Osteocyte (in vitro differentiated cells): ENCODE data around the gene SNTB2. TPM values are rescaled to one million over a fixed set of nuclear protein-coding genes. Genes with fewer than 3 reads are reported as not detected.

Source experiments
- DNase-seq: peaks from one replicate; pipeline ENCODE4 v3.0.0; 2021; ENCODE audit warnings: mixed read lengths; ENCODE audit not compliant: unreplicated experiment; ENCODE audit errors: extremely low spot score
- H3K27ac Mint-ChIP-seq: one replicate; pipeline ENCODE4 v1.8.0; 2021; ENCODE audit warnings: mild to moderate bottlenecking, mixed read lengths; ENCODE audit not compliant: unreplicated experiment
- H3K27me3 Mint-ChIP-seq: one replicate; pipeline ENCODE4 v1.8.0; 2021; ENCODE audit warnings: mixed read lengths; ENCODE audit not compliant: unreplicated experiment
- H3K36me3 Mint-ChIP-seq: one replicate; pipeline ENCODE4 v1.8.0; 2021; ENCODE audit warnings: mixed read lengths; ENCODE audit not compliant: unreplicated experiment
- H3K4me1 Mint-ChIP-seq: one replicate; pipeline ENCODE4 v1.8.0; 2021; ENCODE audit warnings: mixed read lengths; ENCODE audit not compliant: unreplicated experiment
- H3K4me3 Mint-ChIP-seq: one replicate; pipeline ENCODE4 v1.8.0; 2021; ENCODE audit warnings: mild to moderate bottlenecking, moderate library complexity, mixed read lengths; ENCODE audit not compliant: unreplicated experiment
- H3K9me3 Mint-ChIP-seq: one replicate; pipeline ENCODE4 v1.8.0; 2021; ENCODE audit warnings: mixed read lengths; ENCODE audit not compliant: unreplicated experiment
- total RNA-seq: library from RNA; stranded (reverse); gene quantifications from 2 replicates; pipeline ENCODE4 v1.2.1, GENCODE V29; 2021
- TF ChIP-seq, protein P1 (sequence below): fragments of 200-600 bp; sonication (generic); IDR thresholded peaks from 2 replicates; pipeline ENCODE4 v1.5.0; 2021; ENCODE audit warnings: antibody characterized with exemption, mild to moderate bottlenecking, moderate library complexity

SNTB2 gene
- total RNA-seq, 1 donor from 2014 or later: 39.6 TPM

DNA sequence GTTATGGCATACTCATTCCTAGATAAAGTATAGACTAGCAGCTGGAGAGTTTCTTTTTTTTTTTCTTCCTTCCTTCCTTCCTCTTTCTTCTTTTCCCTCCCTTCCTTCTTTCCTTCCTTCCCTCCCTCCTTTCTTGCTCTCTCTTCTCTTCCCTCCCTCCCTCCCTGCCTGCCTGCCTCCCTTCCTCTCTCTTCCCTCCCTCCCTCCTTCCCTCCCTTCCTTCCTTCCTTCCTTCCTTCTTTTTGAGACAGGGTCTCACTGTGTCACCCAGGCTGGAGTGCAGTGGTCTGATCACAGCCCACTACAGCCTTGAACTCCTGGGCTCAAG lies 7.0 kb upstream of the SNTB2 start:
- H3K27ac Mint-ChIP-seq: peak overlapping the region; percentile 69
- H3K27me3 Mint-ChIP-seq: no peaks in the 10 kb centered on the region
- no peaks in the 10 kb centered on the region for H3K9me3 Mint-ChIP-seq

DNA sequence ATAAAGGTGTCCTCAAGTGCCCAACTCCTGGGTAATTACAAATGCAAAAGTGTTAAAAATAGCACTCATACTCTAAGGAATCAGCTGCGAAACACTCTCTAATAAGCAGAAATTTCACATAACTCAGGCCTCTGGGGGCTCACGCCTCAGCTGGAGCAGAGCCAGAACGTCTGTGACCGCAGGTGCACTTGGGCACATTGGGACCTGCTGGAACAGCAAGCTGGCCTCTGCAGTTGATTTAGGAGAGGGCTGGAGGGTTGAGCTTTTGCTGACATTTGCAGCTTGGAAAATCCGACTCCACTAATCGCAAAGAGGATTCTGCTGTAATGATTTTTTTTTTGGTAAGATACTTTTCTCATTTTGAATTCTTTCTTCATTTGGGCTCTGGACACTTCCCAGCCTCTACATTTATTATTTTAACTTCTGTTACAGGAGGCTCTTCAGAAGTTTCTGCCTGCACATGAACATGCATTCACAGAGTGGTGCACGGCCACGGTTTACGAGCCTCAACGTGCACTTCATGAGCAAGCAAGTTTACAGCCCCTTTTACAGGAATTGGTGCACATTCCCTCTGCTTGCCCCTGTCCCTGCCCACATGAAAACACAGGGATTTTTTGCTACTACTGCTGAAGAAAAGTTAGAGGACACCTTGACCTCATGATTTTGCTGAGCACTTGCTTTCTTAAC lies 4.1 kb upstream of the SNTB2 start:
- DNase-seq: no peak
- no peak overlapping the region for H3K4me3 Mint-ChIP-seq
- TF ChIP-seq, protein P1, sequence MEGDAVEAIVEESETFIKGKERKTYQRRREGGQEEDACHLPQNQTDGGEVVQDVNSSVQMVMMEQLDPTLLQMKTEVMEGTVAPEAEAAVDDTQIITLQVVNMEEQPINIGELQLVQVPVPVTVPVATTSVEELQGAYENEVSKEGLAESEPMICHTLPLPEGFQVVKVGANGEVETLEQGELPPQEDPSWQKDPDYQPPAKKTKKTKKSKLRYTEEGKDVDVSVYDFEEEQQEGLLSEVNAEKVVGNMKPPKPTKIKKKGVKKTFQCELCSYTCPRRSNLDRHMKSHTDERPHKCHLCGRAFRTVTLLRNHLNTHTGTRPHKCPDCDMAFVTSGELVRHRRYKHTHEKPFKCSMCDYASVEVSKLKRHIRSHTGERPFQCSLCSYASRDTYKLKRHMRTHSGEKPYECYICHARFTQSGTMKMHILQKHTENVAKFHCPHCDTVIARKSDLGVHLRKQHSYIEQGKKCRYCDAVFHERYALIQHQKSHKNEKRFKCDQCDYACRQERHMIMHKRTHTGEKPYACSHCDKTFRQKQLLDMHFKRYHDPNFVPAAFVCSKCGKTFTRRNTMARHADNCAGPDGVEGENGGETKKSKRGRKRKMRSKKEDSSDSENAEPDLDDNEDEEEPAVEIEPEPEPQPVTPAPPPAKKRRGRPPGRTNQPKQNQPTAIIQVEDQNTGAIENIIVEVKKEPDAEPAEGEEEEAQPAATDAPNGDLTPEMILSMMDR: no peak
- H3K9me3 Mint-ChIP-seq: no peaks in the 10 kb centered on the region
- H3K27ac Mint-ChIP-seq: no peak overlapping the region
- H3K4me1 Mint-ChIP-seq: peaks cover 30% of the 10 kb centered on the region
- no peaks in the 10 kb centered on the region for H3K27me3 Mint-ChIP-seq
- no peaks in the 10 kb centered on the region for H3K36me3 Mint-ChIP-seq

More for the DNA sequence above, 7.0 kb upstream of the SNTB2 start:
- Mint-ChIP-seq H3K4me3 (no peak overlapping the region), H3K4me1 (peaks cover 24% of the 10 kb centered on the region), H3K36me3 (no peaks in the 10 kb centered on the region)
- TF ChIP-seq, protein P1: no peak
- no peak for DNase-seq

DNA sequence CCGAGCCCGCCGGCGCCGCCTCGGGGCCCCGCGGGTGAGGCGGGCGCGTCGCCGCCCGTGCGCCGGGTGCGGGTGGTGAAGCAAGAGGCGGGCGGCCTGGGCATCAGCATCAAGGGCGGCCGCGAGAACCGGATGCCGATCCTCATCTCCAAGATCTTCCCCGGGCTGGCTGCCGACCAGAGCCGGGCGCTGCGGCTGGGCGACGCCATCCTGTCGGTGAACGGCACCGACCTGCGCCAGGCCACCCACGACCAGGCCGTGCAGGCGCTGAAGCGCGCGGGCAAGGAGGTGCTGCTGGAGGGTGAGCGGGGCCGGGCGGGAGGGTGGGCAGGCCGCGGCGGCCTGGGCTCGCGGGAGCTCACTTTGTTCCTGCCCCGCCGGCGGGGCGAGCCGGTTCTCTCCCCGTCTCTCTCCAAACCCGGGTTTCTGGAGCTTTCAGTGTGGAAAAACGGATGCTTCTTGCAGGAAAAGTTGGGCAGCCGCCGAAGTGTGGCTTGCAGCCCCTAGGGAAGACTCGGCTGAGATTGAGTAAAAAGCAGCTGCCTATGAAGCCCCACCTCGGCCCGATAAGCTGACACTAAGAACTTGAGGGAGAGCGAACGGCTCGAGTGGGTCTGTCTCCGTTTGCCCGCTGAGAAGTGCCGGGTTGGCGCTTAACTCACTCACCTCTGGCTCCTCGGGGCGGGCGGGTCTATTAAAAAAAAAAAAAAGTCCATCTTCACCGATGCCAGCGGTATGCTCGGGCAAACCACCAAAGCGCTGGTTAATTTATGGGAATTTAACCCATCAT lies 677 bp downstream of the SNTB2 start:
- Mint-ChIP-seq H3K36me3 (peaks cover 4% of the 10 kb centered on the region), H3K27ac (peak overlapping the region; percentile 78), H3K9me3 (no peaks in the 10 kb centered on the region), H3K4me3 (peak overlapping the region; percentile 79), H3K4me1 (peaks cover 49% of the 10 kb centered on the region), H3K27me3 (no peaks in the 10 kb centered on the region)
- DNase-seq: peak; percentile 84
- TF ChIP-seq, protein P1: no peak

DNA sequence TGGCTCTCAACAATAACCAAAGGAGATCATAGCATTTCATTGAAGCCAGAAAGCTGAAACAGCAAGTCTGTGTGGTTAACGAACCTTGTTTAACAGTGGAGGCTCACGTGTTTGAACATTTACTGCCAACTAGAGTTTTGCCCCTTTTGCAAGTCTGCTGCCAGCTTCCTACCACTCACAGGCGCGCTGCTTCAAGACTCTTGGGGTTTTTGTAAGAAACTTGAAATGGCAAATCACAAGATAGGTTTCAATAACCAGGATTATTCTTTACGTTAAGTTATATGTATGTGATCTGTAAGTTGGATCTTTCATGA lies 1.2 kb downstream of the SNTB2 start:
- Mint-ChIP-seq H3K36me3 (peaks cover 4% of the 10 kb centered on the region), H3K4me3 (peak overlapping the region; percentile 79), H3K27me3 (no peaks in the 10 kb centered on the region), H3K4me1 (peaks cover 48% of the 10 kb centered on the region), H3K27ac (peak overlapping the region; percentile 78), H3K9me3 (no peaks in the 10 kb centered on the region)
- TF ChIP-seq, protein P1: no peak
- DNase-seq: no peak

DNA sequence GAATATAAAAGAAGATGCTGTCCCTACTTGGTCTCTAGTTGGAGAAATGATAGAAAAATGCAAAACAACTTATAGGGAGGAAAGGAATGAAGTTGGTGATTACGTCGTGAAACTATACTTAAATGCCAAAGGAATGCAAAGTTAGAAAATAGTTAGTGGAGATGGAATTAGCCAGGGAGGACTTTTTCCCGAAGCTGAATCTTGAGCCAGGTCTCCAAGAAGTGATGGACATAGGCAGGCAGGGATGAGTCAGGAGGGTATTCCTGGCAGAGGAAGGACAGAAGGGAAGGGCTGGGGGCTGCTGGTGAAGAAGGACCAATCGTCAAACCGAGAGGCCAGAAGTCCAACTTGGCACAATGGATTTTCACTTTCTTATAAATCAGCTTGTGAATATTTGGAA lies 1.8 kb downstream of the SNTB2 start:
- H3K9me3 Mint-ChIP-seq: no peaks in the 10 kb centered on the region
- H3K27me3 Mint-ChIP-seq: no peaks in the 10 kb centered on the region
- DNase-seq: no peak
- H3K27ac Mint-ChIP-seq: peak overlapping the region; percentile 78
- H3K4me1 Mint-ChIP-seq: peaks cover 52% of the 10 kb centered on the region
- H3K4me3 Mint-ChIP-seq: peak overlapping the region; percentile 79
- H3K36me3 Mint-ChIP-seq: peaks cover 4% of the 10 kb centered on the region
- TF ChIP-seq, protein P1: no peak
